ENCODE results near the gene MGRN1.

Gene MGRN1

DNA sequence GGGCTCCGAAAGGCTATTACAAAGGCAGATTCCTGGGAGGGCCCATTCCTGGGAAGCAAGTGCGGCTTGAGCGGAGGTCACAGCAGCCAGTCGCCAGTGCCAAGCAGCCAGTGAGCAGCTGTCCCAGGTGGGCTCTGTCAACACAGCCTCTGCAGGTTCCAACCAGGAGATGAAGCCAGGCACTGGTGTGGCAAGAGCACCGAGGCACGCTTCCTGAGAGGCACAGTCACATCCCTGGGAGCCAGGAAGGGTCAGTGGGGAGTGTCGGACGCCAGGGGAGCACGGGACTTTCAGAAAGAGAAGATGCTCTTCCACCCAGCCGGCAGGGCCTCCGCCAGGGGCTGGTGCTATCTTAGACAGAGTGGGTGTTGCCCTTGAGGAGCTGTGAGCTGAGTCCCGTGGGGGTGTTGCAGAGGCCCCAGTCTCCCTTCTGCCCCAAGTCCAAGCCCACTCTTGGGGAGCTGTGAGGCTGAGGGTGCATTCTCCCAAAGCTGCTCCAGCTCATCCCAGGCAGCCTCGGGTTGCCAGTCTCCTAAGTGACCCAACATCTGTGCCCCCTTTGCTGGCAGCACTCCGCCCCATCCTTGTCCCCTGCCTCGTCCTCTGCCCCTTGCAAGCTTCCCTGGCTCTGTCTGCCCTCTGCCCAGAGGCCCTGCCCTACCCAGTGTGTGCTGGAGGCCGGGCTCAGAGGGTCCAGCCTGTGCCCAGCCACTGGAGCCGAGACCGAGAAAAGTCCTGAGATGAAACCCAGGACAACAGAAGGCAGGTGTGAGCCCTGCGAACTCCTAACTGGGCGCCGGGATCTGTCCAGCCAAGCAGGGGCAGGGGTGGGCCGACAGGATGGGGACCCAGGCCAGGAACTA lies 16.6 kb upstream of the MGRN1 start:
- Histone ChIP-seq H3K9ac (ENCODE audit: low read length) (no peak overlapping the region), H3K4me2 (ENCODE audit: low read depth, low read length) (no peak overlapping the region), H3K4me3 (ENCODE audit: low read length) (no peak overlapping the region), H3F3A (ENCODE audit: insufficient read depth, low read length) (no peaks in the 10 kb centered on the region), H3K36me3 (replicated peaks; ENCODE audit: insufficient read depth, low read length) (no peaks in the 10 kb centered on the region), H3K27me3 (replicated peaks; ENCODE audit: insufficient read depth, low read length) (no peaks in the 10 kb centered on the region), H2AFZ (ENCODE audit: low read length) (no peak overlapping the region), H3K9me2 (replicated peaks; ENCODE audit: insufficient read depth, low read length) (no peaks in the 10 kb centered on the region), H3K4me1 (ENCODE audit: low read length) (peaks cover under 1% of the 10 kb centered on the region; the same call in 1 of the 2 replicates), H3K27ac (ENCODE audit: low read length) (no peak overlapping the region), H4K20me1 (ENCODE audit: insufficient read depth, low read length) (no peaks in the 10 kb centered on the region), H3K9me3 (replicated peaks; ENCODE audit: insufficient read depth, low read length) (no peaks in the 10 kb centered on the region), H3K79me2 (ENCODE audit: low read length) (peaks cover 16% of the 10 kb centered on the region)
- DNase-seq = no peak
- TF ChIP-seq EZH2phosphoT487 (IDR thresholded peaks at IDR 0.05; ENCODE audit: low read length) (no peak), EZH2 (optimal IDR thresholded peaks at IDR 0.05; ENCODE audit: low read depth, low read length) (no peak)
- TF ChIP-seq, protein P1, sequence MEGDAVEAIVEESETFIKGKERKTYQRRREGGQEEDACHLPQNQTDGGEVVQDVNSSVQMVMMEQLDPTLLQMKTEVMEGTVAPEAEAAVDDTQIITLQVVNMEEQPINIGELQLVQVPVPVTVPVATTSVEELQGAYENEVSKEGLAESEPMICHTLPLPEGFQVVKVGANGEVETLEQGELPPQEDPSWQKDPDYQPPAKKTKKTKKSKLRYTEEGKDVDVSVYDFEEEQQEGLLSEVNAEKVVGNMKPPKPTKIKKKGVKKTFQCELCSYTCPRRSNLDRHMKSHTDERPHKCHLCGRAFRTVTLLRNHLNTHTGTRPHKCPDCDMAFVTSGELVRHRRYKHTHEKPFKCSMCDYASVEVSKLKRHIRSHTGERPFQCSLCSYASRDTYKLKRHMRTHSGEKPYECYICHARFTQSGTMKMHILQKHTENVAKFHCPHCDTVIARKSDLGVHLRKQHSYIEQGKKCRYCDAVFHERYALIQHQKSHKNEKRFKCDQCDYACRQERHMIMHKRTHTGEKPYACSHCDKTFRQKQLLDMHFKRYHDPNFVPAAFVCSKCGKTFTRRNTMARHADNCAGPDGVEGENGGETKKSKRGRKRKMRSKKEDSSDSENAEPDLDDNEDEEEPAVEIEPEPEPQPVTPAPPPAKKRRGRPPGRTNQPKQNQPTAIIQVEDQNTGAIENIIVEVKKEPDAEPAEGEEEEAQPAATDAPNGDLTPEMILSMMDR (IDR thresholded peaks at IDR 0.05; ENCODE audit: low read length) = no peak

DNA sequence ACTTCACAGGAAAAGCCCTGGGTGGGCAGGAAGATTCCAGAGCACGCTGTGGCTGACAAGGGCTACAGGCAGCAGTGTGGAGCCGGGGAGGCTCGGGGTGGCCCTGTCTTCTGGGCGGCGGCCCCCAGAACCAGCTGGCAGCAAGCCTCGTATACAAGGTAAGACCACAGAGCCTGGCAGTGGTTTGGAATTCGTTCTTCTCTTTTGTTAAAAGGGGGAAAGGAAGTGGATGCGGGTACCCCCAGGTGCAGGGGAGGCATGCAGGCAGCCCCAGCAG lies 16.0 kb upstream of the MGRN1 start:
- Histone ChIP-seq H3K9me3 (replicated peaks; ENCODE audit: insufficient read depth, low read length) (no peaks in the 10 kb centered on the region), H3K9ac (ENCODE audit: low read length) (no peak overlapping the region), H3K27me3 (replicated peaks; ENCODE audit: insufficient read depth, low read length) (no peaks in the 10 kb centered on the region), H3K9me2 (replicated peaks; ENCODE audit: insufficient read depth, low read length) (no peaks in the 10 kb centered on the region), H3K4me2 (ENCODE audit: low read depth, low read length) (no peak overlapping the region), H3K36me3 (replicated peaks; ENCODE audit: insufficient read depth, low read length) (no peaks in the 10 kb centered on the region), H3K4me1 (ENCODE audit: low read length) (peaks cover 6% of the 10 kb centered on the region; the same call in 1 of the 2 replicates), H2AFZ (ENCODE audit: low read length) (no peak overlapping the region), H3K27ac (ENCODE audit: low read length) (no peak overlapping the region), H3K4me3 (ENCODE audit: low read length) (no peak overlapping the region), H4K20me1 (ENCODE audit: insufficient read depth, low read length) (no peaks in the 10 kb centered on the region), H3F3A (ENCODE audit: insufficient read depth, low read length) (no peaks in the 10 kb centered on the region), H3K79me2 (ENCODE audit: low read length) (peaks cover 21% of the 10 kb centered on the region)
- DNase-seq = no peak
- TF ChIP-seq EZH2phosphoT487 (IDR thresholded peaks at IDR 0.05; ENCODE audit: low read length) = no peak
- TF ChIP-seq, protein P1 (IDR thresholded peaks at IDR 0.05; ENCODE audit: low read length) = no peak
- no peak for TF ChIP-seq EZH2 (optimal IDR thresholded peaks at IDR 0.05; ENCODE audit: low read depth, low read length)

DNA sequence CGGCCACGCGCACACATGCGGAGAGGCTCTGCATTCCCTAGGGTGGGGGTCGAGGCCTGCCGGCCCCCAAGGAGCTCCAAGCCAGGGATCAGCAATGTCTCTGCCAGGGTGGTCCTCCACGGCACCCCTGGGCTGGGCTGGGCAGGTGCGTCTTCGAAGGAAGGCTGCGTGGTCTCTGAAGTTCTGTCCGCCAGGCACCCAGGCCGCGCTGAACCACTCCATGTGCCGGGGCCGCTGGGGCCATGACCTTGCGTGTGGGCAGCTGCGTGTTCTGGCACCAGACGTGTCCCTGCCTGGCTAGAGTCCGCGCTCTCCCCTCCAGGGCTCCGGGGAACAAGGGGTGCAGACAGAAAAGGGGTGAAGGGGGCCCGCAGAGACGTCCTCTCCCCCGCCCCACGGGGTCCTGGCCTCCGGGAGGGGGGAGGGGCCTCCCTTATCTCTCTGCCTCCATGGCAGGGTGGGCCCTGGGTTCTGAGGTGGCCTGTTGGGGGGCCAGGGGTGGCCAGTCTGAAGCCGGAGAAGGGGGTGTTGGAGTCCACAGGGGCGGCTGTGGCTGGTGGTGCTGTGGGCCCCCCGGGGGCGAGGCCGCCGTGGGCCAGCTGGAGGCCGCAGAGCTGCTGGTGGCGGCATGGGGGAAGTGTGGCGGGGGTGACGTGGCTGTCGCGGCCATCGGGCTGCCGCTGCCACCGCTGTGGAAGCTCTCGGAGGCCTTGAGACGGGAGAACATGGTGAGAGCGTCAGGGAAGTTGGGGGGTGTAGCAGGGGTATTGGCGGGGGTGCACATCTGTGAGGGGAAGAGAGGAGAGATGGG lies 15.2 kb upstream of the MGRN1 start:
- TF ChIP-seq, protein P1 (IDR thresholded peaks at IDR 0.05; ENCODE audit: low read length) = no peak
- no peak for DNase-seq
- Histone ChIP-seq H3K27ac (ENCODE audit: low read length) (no peak overlapping the region), H3K9me3 (replicated peaks; ENCODE audit: insufficient read depth, low read length) (no peaks in the 10 kb centered on the region), H3K36me3 (replicated peaks; ENCODE audit: insufficient read depth, low read length) (no peaks in the 10 kb centered on the region), H3K9ac (ENCODE audit: low read length) (no peak overlapping the region), H3F3A (ENCODE audit: insufficient read depth, low read length) (no peaks in the 10 kb centered on the region), H3K27me3 (replicated peaks; ENCODE audit: insufficient read depth, low read length) (no peaks in the 10 kb centered on the region), H3K4me1 (ENCODE audit: low read length) (peaks cover 7% of the 10 kb centered on the region; the same call in 1 of the 2 replicates), H3K79me2 (ENCODE audit: low read length) (peaks cover 27% of the 10 kb centered on the region), H3K4me3 (ENCODE audit: low read length) (no peak overlapping the region), H2AFZ (ENCODE audit: low read length) (no peak overlapping the region), H4K20me1 (ENCODE audit: insufficient read depth, low read length) (no peaks in the 10 kb centered on the region), H3K4me2 (ENCODE audit: low read depth, low read length) (no peak overlapping the region), H3K9me2 (replicated peaks; ENCODE audit: insufficient read depth, low read length) (no peaks in the 10 kb centered on the region)

All from MM.1S (cell line).